Mesothelial cell of epicardium (in vitro differentiated cells): ENCODE results near the gene AGFG1. TPM values are rescaled to one million over a fixed set of nuclear protein-coding genes. Genes with fewer than 3 reads are reported as not detected.

Experiments used
- DNase-seq, 2 experiments: peaks; one replicate each; pipeline ENCODE4 v3.0.0; 2021; ENCODE audit warnings: low spot score in 2 of 2; ENCODE audit not compliant: unreplicated experiment in 2 of 2
- H3K27ac Mint-ChIP-seq: 2 replicates; pipeline ENCODE4 v1.8.0; 2021; ENCODE audit warnings: mixed read lengths
- H3K27me3 Mint-ChIP-seq: 2 replicates; pipeline ENCODE4 v1.8.0; 2021; ENCODE audit warnings: low read depth, mixed read lengths
- H3K36me3 Mint-ChIP-seq: 2 replicates; pipeline ENCODE4 v1.8.0; 2021; ENCODE audit warnings: mixed read lengths
- H3K4me1 Mint-ChIP-seq: 2 replicates; pipeline ENCODE4 v1.8.0; 2021; ENCODE audit warnings: mixed read lengths
- H3K4me3 Mint-ChIP-seq: 2 replicates; pipeline ENCODE4 v1.8.0; 2021; ENCODE audit warnings: mild to moderate bottlenecking, moderate library complexity, mixed read lengths
- H3K9me3 Mint-ChIP-seq: 2 replicates; pipeline ENCODE4 v1.8.0; 2021; ENCODE audit warnings: mixed read lengths
- total RNA-seq: library from RNA; stranded (reverse); gene quantifications from 3 replicates; pipeline ENCODE4 v1.2.1, GENCODE V29; 2021
- TF ChIP-seq, protein P1 (sequence below): fragments of 200-600 bp; sonication (generic); IDR thresholded peaks from one replicate; pipeline ENCODE4 v1.5.0; 2021; ENCODE audit warnings: antibody characterized with exemption; ENCODE audit not compliant: unreplicated experiment

The AGFG1 gene
- total RNA-seq, 1 donor from 2014 or later, result 59.3 TPM

DNA sequence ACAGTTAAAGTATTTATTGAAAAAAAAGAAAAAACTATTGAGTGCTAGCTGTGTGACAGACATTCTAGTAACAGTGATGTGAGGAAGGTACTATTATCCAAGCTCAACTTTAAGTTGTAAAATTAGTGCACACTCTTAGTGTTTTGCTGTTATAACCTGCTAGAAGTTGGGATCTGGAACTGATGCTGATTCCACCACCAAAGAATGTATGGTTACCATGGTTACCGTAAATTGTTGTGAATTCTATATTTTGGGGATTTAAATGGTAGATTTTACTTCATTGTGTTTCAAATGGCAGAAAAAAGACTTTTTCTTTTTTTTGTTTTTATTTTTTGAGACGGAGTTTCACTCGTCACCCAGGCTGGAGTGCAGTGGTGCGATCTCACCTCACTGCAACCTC, 5.3 kb downstream of the AGFG1 start:
- no peak for DNase-seq
- Mint-ChIP-seq H3K36me3 (no peaks in the 10 kb centered on the region), H3K4me3 (no peak overlapping the region), H3K27me3 (no peaks in the 10 kb centered on the region), H3K27ac (peak overlapping the region; percentile 34), H3K4me1 (peaks cover 45% of the 10 kb centered on the region), H3K9me3 (no peaks in the 10 kb centered on the region)
- TF ChIP-seq, protein P1, sequence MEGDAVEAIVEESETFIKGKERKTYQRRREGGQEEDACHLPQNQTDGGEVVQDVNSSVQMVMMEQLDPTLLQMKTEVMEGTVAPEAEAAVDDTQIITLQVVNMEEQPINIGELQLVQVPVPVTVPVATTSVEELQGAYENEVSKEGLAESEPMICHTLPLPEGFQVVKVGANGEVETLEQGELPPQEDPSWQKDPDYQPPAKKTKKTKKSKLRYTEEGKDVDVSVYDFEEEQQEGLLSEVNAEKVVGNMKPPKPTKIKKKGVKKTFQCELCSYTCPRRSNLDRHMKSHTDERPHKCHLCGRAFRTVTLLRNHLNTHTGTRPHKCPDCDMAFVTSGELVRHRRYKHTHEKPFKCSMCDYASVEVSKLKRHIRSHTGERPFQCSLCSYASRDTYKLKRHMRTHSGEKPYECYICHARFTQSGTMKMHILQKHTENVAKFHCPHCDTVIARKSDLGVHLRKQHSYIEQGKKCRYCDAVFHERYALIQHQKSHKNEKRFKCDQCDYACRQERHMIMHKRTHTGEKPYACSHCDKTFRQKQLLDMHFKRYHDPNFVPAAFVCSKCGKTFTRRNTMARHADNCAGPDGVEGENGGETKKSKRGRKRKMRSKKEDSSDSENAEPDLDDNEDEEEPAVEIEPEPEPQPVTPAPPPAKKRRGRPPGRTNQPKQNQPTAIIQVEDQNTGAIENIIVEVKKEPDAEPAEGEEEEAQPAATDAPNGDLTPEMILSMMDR, result no peak

DNA sequence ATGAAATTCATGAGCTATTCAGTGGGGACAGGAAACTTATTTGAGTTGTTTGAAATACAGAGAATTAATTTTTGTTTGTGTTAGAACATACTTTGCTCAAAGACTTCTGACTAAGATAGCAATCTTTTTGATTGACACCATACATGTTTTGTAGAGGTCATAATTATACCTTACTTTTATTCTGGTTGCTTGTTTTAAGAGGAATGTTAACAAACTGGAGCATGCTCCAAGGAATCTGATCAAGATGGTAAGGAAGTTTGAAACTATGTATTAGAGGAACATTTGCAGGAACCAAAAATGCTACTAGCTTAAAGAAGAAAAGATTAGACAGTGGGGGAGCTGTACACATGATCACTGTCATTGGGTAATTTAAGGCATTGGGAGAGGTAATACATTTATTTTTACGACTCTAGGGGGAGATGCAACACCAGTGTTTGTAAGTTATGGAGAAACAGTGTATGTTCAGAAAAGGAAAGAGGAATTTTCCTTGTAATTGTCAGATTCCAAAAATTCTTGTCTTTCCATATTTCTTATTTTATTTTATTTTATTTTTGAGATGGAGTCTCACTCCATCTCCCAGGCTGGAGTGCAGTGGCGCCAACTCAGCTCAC, 8.0 kb downstream of the AGFG1 start:
- Mint-ChIP-seq H3K4me1 (peaks cover 37% of the 10 kb centered on the region), H3K27me3 (no peaks in the 10 kb centered on the region), H3K4me3 (no peak overlapping the region), H3K27ac (peak overlapping the region; percentile 31), H3K9me3 (no peaks in the 10 kb centered on the region), H3K36me3 (peaks cover 1% of the 10 kb centered on the region)
- DNase-seq, result no peak
- TF ChIP-seq, protein P1, result no peak

DNA sequence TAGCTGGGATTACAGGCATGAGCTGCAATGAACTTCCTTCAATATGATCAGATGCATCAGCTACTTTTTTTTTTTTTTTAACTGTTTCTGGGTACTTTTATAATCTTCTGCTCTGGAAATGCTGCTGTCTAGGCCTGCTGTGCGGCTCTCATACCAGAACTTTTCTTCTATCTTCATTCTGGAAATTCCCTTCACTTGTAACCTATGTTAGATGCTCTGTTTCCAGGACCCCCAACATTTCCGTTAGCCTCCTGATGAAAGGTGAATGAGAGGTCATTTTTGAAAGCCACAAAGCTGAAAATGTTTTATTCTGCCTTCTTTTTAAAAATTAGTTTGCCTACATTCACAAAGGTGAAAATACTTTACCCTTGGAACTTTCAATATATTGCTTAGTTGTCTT, 8.6 kb downstream of the AGFG1 start:
- Mint-ChIP-seq H3K9me3 (peaks cover 1% of the 10 kb centered on the region), H3K27ac (peak overlapping the region; percentile 27), H3K4me3 (no peak overlapping the region), H3K4me1 (peaks cover 37% of the 10 kb centered on the region), H3K36me3 (peaks cover 3% of the 10 kb centered on the region), H3K27me3 (no peaks in the 10 kb centered on the region)
- TF ChIP-seq, protein P1, result no peak
- no peak for DNase-seq

DNA sequence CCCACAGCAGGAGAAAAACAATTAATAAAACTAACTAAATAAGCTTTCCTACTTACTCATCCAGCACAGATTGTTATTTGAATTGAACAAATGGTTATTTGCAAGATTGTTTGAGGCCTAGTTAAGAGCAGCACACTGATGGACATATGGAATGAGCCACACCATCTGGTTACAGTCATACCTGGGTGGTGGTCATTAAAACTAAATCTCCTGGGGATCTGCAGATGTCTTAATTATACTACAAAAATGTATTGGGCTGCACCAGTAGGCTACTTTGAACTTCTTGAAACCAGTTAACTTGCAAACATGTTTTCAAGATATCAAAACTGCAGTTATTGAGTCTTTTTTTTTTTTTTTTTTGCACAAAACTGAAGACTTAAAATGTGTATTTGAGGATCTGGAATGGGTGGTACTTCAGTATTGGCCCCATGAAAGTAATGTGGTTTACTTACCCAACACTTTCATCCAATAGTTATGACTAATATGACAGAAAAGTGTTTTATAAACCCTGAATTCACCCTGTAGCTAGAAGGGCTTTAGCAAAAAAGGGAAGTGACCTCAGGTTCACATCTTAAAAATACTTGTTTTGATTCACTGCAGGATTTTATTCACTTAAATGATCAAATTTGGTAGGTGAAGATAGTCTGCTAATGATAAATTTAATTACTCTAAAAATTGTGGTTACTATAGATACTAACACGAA, 10.8 kb downstream of the AGFG1 start:
- no peak for DNase-seq
- H3K27me3 Mint-ChIP-seq, result no peaks in the 10 kb centered on the region
- no peak overlapping the region for H3K4me3 Mint-ChIP-seq
- H3K27ac Mint-ChIP-seq, result peak overlapping the region; percentile 52
- TF ChIP-seq, protein P1, result no peak
- peaks cover 8% of the 10 kb centered on the region for H3K9me3 Mint-ChIP-seq
- peaks cover 9% of the 10 kb centered on the region for H3K36me3 Mint-ChIP-seq
- peaks cover 33% of the 10 kb centered on the region for H3K4me1 Mint-ChIP-seq

DNA sequence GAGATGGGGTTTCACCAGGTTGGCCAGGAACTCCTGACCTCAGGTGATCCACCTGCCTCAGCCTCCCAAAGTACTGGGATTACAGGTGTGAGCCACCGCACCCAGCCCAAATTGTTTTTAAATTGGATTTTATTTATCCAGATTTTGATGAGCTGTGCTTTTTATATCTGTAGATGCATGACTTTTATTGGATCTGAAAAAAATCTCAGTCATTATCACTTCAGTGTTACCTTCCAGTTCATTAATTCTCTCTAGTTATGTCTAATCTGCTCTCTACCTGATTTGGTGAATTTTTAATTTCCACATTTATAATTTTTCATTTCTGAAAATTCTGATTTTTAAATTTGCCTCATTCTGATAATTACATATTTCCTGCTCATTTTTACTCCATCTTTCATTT, 13.5 kb downstream of the AGFG1 start:
- DNase-seq, result no peak
- TF ChIP-seq, protein P1, result no peak

More for the DNA sequence above, 13.5 kb downstream of the AGFG1 start:
- peaks cover 21% of the 10 kb centered on the region for H3K4me1 Mint-ChIP-seq
- H3K4me3 Mint-ChIP-seq, result no peak overlapping the region
- no peaks in the 10 kb centered on the region for H3K27me3 Mint-ChIP-seq
- H3K27ac Mint-ChIP-seq, result no peak overlapping the region
- H3K36me3 Mint-ChIP-seq, result peaks cover 14% of the 10 kb centered on the region
- H3K9me3 Mint-ChIP-seq, result peaks cover 12% of the 10 kb centered on the region
